OCI-LY3 (cell line): ENCODE data around the gene DGKG.

ENCODE experiments used
- H2AFZ ChIP-seq: fragments of 200-600, 300-600 bp; shearing (Covaris generic); 2 replicates; pipeline ENCODE4 v1.6.0; 2014; ENCODE audit warnings: antibody characterized with exemption, low read depth, low read length
- H3K27ac ChIP-seq: fragments of 200-600, 300-600 bp; sonication (generic); 2 replicates; pipeline ENCODE4 v1.5.1; 2014; ENCODE audit warnings: mild to moderate bottlenecking, low read length, moderate library complexity, mixed read lengths
- H3K27me3 ChIP-seq: fragments of 200-600, 300-600 bp; sonication (generic); 2 replicates; pipeline ENCODE4 v1.6.1; 2014; ENCODE audit warnings: low read depth, low read length, mixed read lengths
- H3K36me3 ChIP-seq: fragments of 200-600, 300-600 bp; sonication (generic); replicated peaks from 2 replicates; pipeline ENCODE3; 2014; ENCODE audit warnings: low read depth, low read length, mixed read lengths
- H3K4me1 ChIP-seq: fragments of 300-600, 200-600 bp; sonication (generic); 2 replicates; pipeline ENCODE4 v1.6.1; 2014; ENCODE audit warnings: low read length, mixed read lengths
- H3K4me2 ChIP-seq: fragments of 200-600, 300-600 bp; sonication (generic); 2 replicates; pipeline ENCODE4 v1.6.1; 2014; ENCODE audit warnings: low read length, mixed read lengths
- H3K4me3 ChIP-seq: fragments of 300-600, 200-600 bp; sonication (generic); 2 replicates; pipeline ENCODE4 v1.5.1; 2014; ENCODE audit warnings: antibody characterized with exemption, mild to moderate bottlenecking, low read length, moderate library complexity
- H3K79me2 ChIP-seq: fragments of 300-600, 200-600 bp; shearing (Covaris generic); 2 replicates; pipeline ENCODE4 v1.6.1; 2014; ENCODE audit warnings: mild to moderate bottlenecking, low read length, mixed read lengths
- H3K9ac ChIP-seq: fragments of 300-600, 200-600 bp; shearing (Covaris generic); 2 replicates; pipeline ENCODE4 v1.6.0; 2014; ENCODE audit warnings: mild to moderate bottlenecking, low read length, moderate library complexity
- H3K9me3 ChIP-seq: fragments of 200-600, 300-600 bp; shearing (Covaris generic); 2 replicates; pipeline ENCODE4 v1.6.1; 2014; ENCODE audit warnings: low read length, mixed read lengths; ENCODE audit not compliant: insufficient read depth
- H4K20me1 ChIP-seq: fragments of 200-600, 300-600 bp; sonication (generic); 2 replicates; pipeline ENCODE4 v1.6.1; 2016; ENCODE audit warnings: low read length, mixed read lengths; ENCODE audit not compliant: insufficient read depth
- EZH2phosphoT487 ChIP-seq: fragments of 200-600 bp; shearing (Covaris generic); IDR thresholded peaks from 2 replicates; pipeline ENCODE4 v1.6.1; 2018; ENCODE audit warnings: antibody characterized with exemption, mixed run types, low read depth
- TF ChIP-seq, protein P1 (sequence below): fragments of 200-600, 300-600 bp; sonication (generic); IDR thresholded peaks from 2 replicates; pipeline ENCODE4 v1.5.1; 2014; ENCODE audit warnings: antibody characterized with exemption, low read length, low read depth

Gene DGKG

GRCh38 chr3:186400662-186401061 lies 38.6 kb upstream of the DGKG start:
- Histone ChIP-seq H3K79me2 (no peaks in the 10 kb centered on the region), H3K4me1 (no peaks in the 10 kb centered on the region), H3K27ac (no peak overlapping the region), H3K27me3 (no peaks in the 10 kb centered on the region), H3K36me3 (no peaks in the 10 kb centered on the region), H4K20me1 (no peaks in the 10 kb centered on the region), H3K9me3 (0 out of 2 replicates have a peak, but pooled peaks cover 3% of the 10 kb centered on the region), H3K9ac (no peak overlapping the region), H2AFZ (no peak overlapping the region), H3K4me2 (no peak overlapping the region), H3K4me3 (no peak overlapping the region)
- no peak for TF ChIP-seq EZH2phosphoT487
- TF ChIP-seq, protein P1, sequence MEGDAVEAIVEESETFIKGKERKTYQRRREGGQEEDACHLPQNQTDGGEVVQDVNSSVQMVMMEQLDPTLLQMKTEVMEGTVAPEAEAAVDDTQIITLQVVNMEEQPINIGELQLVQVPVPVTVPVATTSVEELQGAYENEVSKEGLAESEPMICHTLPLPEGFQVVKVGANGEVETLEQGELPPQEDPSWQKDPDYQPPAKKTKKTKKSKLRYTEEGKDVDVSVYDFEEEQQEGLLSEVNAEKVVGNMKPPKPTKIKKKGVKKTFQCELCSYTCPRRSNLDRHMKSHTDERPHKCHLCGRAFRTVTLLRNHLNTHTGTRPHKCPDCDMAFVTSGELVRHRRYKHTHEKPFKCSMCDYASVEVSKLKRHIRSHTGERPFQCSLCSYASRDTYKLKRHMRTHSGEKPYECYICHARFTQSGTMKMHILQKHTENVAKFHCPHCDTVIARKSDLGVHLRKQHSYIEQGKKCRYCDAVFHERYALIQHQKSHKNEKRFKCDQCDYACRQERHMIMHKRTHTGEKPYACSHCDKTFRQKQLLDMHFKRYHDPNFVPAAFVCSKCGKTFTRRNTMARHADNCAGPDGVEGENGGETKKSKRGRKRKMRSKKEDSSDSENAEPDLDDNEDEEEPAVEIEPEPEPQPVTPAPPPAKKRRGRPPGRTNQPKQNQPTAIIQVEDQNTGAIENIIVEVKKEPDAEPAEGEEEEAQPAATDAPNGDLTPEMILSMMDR, result no peak

DNA sequence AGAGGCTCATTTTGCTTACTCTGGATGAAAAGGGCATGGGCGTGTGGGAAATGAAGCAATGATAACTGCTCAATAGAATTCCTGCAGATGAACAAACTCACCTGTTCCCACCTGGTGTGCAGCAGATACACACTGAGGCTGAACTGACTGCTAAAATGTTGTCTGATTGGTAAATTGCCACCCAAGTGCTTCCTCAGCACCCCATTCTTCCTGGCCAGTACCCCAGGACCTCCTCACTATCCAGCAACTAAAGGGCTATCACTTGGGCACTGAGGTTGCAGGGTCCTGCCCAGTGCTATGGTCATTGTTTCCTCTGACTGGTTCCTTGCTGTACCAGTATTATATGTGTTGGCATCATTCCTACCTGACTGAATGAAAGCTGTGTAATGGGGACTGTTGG lies 38.0 kb upstream of the DGKG start:
- H2AFZ ChIP-seq, result no peak overlapping the region
- no peaks in the 10 kb centered on the region for H3K27me3 ChIP-seq
- H3K4me1 ChIP-seq, result no peaks in the 10 kb centered on the region
- TF ChIP-seq, protein P1, result no peak
- TF ChIP-seq EZH2phosphoT487, result no peak
- no peak overlapping the region for H3K9ac ChIP-seq
- H4K20me1 ChIP-seq, result no peaks in the 10 kb centered on the region
- no peak overlapping the region for H3K4me3 ChIP-seq
- H3K27ac ChIP-seq, result no peak overlapping the region
- 0 out of 2 replicates have a peak, but pooled peaks cover 3% of the 10 kb centered on the region for H3K9me3 ChIP-seq
- H3K4me2 ChIP-seq, result no peak overlapping the region
- H3K79me2 ChIP-seq, result no peaks in the 10 kb centered on the region
- H3K36me3 ChIP-seq, result no peaks in the 10 kb centered on the region

- no peak overlapping the region for H3K27ac ChIP-seq
- H3K79me2 ChIP-seq, result no peaks in the 10 kb centered on the region
- H3K4me2 ChIP-seq, result no peak overlapping the region
- H2AFZ ChIP-seq, result no peak overlapping the region
- TF ChIP-seq EZH2phosphoT487, result no peak
- TF ChIP-seq, protein P1, result no peak
- H4K20me1 ChIP-seq, result no peaks in the 10 kb centered on the region
- no peaks in the 10 kb centered on the region for H3K27me3 ChIP-seq
- no peaks in the 10 kb centered on the region for H3K36me3 ChIP-seq
- no peak overlapping the region for H3K4me3 ChIP-seq
- H3K9ac ChIP-seq, result no peak overlapping the region
- H3K4me1 ChIP-seq, result no peaks in the 10 kb centered on the region
- H3K9me3 ChIP-seq, result no peaks in the 10 kb centered on the region
Observed at GRCh38 chr3:186394566-186395217, 32.7 kb upstream of the DGKG start.

- Histone ChIP-seq H3K27ac (no peak overlapping the region), H2AFZ (no peak overlapping the region), H3K36me3 (no peaks in the 10 kb centered on the region), H4K20me1 (no peaks in the 10 kb centered on the region), H3K79me2 (no peaks in the 10 kb centered on the region), H3K4me2 (no peak overlapping the region), H3K4me1 (peaks cover 31% of the 10 kb centered on the region), H3K9ac (no peak overlapping the region), H3K4me3 (no peak overlapping the region), H3K27me3 (no peaks in the 10 kb centered on the region), H3K9me3 (no peaks in the 10 kb centered on the region)
- TF ChIP-seq EZH2phosphoT487, result no peak
- TF ChIP-seq, protein P1, result no peak
Observed at GRCh38 chr3:186386883-186387560, 25.0 kb upstream of the DGKG start.
